T-helper 1 cell treated with Interleukin-12 subunit alpha and Interleukin-12 subunit beta and Interleukin-4 antibody, amounts not matched to agents 30 μg/mL and 1 μg/mL, for 36 hours (primary cell): ENCODE data around the gene MEF2A.
A peak's percentile ranks its signal among the peaks of the same experiment; 100 is the strongest.

Experiments
- H3K27ac Mint-ChIP-seq: one replicate; pipeline ENCODE4 v1.8.0; 2021; ENCODE audit warnings: mild to moderate bottlenecking, mixed read lengths
- H3K27me3 Mint-ChIP-seq: one replicate; pipeline ENCODE4 v1.8.0; 2021; ENCODE audit warnings: low read depth, mixed read lengths
- H3K36me3 Mint-ChIP-seq: one replicate; pipeline ENCODE4 v1.8.0; 2021; ENCODE audit warnings: low read depth, mixed read lengths
- H3K4me1 Mint-ChIP-seq: one replicate; pipeline ENCODE4 v1.8.0; 2021; ENCODE audit warnings: low read depth, mixed read lengths
- H3K4me3 Mint-ChIP-seq: one replicate; pipeline ENCODE4 v1.8.0; 2021; ENCODE audit warnings: mild to moderate bottlenecking, moderate library complexity, mixed read lengths
- H3K9me3 Mint-ChIP-seq: one replicate; pipeline ENCODE4 v1.8.0; 2021; ENCODE audit warnings: mixed read lengths

Gene MEF2A

DNA sequence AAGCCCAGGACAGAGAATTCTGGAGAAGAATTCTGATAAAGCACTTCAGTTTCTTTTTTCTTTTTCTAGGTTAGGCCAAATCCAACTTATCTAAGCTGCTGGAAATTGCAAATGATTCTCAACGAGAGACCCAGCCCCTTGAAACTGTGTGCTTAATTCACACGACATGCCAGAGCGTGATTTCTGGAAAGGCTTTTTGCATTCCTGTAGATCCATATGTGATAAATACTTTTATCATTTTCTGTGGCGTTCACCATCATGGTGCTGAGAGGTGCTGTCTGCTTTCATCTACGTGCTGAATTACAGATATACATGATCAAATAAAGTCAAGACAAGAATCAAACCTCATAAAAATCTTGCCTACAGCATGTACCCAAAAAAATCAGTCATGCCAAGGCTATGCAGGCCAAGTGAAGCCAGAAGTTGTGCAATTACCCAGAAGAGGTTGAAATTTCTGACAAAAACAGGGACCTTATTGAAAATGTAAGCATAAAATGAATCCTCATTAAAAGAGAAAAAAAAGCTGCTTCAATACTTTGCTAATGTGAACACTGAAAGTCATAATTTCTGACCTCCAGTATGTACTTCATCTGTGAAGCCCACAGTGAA lies 10.8 kb upstream of the MEF2A start:
- no peak overlapping the region for H3K27ac Mint-ChIP-seq
- peaks cover 4% of the 10 kb centered on the region for H3K4me1 Mint-ChIP-seq
- H3K9me3 Mint-ChIP-seq = no peaks in the 10 kb centered on the region
- H3K4me3 Mint-ChIP-seq = no peak overlapping the region
- H3K27me3 Mint-ChIP-seq = peaks cover 7% of the 10 kb centered on the region
- no peaks in the 10 kb centered on the region for H3K36me3 Mint-ChIP-seq

DNA sequence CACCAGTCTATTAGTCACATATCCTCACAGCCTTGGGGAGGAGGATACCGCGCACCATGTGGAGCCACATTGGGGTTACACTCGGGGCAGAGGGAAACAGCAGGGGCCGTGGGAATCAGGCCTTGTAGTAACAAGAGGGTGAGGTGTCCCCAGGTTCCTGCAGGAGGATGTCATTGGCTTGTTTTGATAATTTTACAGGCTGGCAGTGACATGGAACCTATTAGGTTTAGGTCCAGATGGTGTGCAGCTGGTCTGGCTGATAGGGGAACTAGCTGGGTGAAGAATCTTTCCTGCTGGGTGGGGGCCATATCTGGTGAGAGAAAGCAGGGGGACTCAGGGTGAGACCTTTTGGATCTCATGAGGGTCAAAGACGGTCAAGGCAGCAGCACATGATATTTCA lies 9.8 kb upstream of the MEF2A start:
- Mint-ChIP-seq H3K27me3 (peaks cover 16% of the 10 kb centered on the region), H3K36me3 (no peaks in the 10 kb centered on the region), H3K27ac (no peak overlapping the region), H3K4me3 (no peak overlapping the region), H3K9me3 (no peaks in the 10 kb centered on the region), H3K4me1 (peaks cover 1% of the 10 kb centered on the region)

DNA sequence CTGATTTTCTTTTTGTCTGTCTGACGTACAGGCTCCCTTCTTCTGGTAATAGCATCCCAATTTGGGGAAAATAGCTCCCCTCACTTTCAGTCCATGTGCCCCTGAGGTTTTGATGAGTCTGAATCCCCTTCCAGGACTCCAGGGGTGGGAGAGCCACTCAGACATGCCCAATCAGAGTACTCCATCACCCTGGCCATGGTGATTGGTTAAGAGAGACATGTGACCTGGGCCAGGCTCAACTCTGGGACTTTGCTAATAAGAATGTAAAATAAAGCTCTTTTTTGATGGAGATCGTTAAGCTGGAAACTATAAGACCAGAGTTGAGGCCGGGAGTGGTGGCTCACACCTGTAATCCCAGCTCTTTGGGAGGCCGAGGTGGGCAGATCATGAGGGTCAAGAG lies 9.2 kb upstream of the MEF2A start:
- H3K36me3 Mint-ChIP-seq = no peaks in the 10 kb centered on the region
- H3K27me3 Mint-ChIP-seq = peaks cover 17% of the 10 kb centered on the region
- H3K9me3 Mint-ChIP-seq = no peaks in the 10 kb centered on the region
- no peak overlapping the region for H3K4me3 Mint-ChIP-seq
- H3K27ac Mint-ChIP-seq = no peak overlapping the region
- peaks cover 1% of the 10 kb centered on the region for H3K4me1 Mint-ChIP-seq

DNA sequence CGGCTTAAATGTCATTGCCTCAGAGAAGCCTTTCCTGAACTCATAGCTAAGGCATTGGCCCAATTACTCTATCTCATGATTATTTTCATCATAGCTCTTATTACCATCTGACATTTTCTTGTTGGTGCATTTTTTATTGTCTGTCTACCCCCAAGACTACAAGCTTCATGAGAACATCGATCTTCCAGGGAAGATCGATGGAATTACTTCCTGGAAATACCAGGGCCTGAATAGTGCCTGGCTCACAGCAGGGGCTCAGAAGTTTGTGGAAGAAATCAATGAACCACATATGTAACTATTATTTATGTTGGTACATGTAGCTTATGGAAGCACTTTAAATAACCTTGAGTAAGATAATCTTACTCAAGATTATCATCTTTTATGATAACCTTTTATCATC lies 7.7 kb upstream of the MEF2A start:
- H3K9me3 Mint-ChIP-seq = no peaks in the 10 kb centered on the region
- H3K4me3 Mint-ChIP-seq = no peak overlapping the region
- no peak overlapping the region for H3K27ac Mint-ChIP-seq
- no peaks in the 10 kb centered on the region for H3K36me3 Mint-ChIP-seq
- peaks cover 24% of the 10 kb centered on the region for H3K27me3 Mint-ChIP-seq
- peaks cover 4% of the 10 kb centered on the region for H3K4me1 Mint-ChIP-seq

DNA sequence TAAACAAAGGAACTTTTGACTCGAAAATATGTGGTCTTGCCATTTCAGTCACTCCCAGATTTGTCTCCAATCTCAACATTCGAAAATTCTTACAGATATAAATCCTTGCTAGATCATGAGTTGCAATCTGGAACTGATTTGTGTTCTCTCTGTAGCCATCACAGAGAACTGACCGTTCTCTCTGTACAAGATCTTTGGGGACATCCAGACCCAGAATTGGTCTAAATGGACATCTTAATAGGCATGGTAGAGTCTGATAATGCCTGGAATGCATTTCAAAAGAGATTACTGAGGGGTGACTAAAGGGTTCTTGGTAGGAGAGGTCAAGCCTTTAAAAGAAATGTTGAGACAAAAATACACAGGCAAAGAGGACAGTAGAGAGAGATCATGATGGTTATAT lies 7.2 kb upstream of the MEF2A start:
- peaks cover 24% of the 10 kb centered on the region for H3K27me3 Mint-ChIP-seq

DNA sequence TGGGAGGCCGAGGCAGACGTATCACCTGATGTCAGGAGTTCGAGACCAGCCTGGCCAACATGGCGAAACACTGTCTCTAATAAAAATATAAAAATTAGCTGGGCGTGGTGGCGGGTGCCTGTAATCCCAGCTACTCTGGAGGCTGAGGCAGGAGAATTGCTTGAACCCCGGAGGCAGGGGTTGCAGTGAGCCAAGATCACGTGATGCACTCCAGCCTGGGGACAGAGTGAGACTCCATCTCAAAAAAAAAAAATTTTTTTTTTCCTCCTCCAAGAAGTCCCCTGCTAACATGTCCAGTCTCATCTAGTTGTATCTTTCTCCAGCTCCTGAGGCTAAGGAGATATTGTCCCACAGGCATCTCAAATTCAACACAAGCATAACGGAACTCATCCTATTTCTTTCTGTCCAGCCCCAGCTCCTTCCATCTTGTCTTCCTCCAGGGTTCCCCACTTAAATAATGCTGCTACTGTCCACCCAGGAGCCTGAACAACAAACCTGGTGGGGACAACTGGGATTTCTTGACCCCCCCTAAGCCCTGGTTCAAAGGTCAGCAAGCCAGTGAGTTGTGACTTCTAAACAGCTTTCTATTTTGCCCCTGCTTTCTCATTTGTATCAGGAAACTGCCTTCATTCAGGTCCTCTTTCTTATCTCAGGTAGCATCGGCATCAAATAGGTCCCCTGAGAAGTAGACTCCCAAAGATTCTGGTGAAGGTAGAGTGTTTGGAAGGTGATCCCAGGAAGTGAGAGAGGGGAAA lies 4.1 kb upstream of the MEF2A start:
- Mint-ChIP-seq H3K4me1 (peaks cover 14% of the 10 kb centered on the region), H3K36me3 (no peaks in the 10 kb centered on the region), H3K27me3 (peaks cover 31% of the 10 kb centered on the region), H3K4me3 (no peak overlapping the region), H3K27ac (no peak overlapping the region), H3K9me3 (no peaks in the 10 kb centered on the region)

More for the DNA sequence above, 7.2 kb upstream of the MEF2A start:
- no peaks in the 10 kb centered on the region for H3K9me3 Mint-ChIP-seq
- no peak overlapping the region for H3K4me3 Mint-ChIP-seq
- H3K36me3 Mint-ChIP-seq = no peaks in the 10 kb centered on the region
- peaks cover 4% of the 10 kb centered on the region for H3K4me1 Mint-ChIP-seq
- H3K27ac Mint-ChIP-seq = no peak overlapping the region

DNA sequence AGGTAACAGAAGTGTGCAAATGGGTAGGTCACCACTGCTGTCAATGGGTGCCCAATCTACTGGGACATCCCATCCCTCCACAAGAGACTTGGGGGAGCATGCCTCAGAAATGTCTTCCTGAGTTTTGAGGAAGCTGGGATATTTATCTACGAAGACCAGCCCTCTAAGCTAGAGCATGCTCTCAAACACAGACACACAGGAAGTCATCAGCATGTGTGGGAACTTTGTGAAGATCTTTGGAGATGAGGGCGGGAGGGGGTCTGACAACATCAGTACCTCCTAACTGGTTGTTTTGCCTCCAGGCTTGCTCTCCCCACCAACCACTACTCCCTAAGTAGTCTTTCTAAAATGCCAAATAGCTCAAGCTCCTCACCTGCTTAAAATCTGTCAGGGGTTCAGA lies 3.5 kb upstream of the MEF2A start:
- H3K4me1 Mint-ChIP-seq = peaks cover 15% of the 10 kb centered on the region
- peaks cover 31% of the 10 kb centered on the region for H3K27me3 Mint-ChIP-seq
- H3K4me3 Mint-ChIP-seq = no peak overlapping the region
- H3K9me3 Mint-ChIP-seq = no peaks in the 10 kb centered on the region
- no peak overlapping the region for H3K27ac Mint-ChIP-seq
- no peaks in the 10 kb centered on the region for H3K36me3 Mint-ChIP-seq

DNA sequence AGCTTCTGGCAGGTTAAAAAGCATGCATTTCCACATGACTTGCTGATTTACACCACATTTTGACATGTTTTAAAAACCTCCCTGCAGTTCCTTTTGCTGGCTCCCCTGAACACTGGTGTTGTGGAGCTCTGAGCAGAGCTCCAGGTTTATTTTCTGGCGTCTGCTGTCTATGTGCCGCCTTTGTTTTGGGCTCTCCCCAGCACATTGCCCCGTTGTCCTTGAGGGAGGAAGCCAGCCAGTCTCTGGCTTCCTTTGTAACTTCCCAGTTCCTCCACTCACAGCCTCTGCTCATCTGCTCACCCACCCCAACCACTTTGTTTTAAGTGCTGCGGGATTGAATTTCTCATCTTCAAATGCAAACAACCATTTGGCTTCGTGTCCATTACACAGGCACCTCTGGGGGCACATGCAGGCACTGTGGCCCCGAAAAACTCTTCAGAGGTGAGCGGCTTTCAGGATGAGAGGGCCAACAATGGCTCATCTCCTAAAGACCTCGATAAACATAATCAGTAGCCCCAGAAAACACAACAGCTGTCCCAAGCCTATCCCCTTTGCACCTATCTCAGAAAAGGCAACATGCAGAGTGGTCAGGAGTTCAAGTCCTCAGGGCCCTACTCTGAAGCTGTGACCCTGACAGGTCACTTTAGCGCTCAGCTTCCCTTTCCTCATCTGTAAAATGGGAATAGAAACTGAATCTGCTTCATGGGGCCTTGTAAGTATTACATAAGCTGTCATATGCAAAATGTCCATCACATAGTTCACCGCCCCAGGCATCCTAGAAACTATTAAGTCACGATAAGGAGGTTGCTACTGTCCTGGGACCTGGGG lies 1.3 kb upstream of the MEF2A start:
- Mint-ChIP-seq H3K27ac (peak overlapping the region; percentile 56), H3K27me3 (peaks cover 25% of the 10 kb centered on the region), H3K36me3 (no peaks in the 10 kb centered on the region), H3K4me1 (peaks cover 22% of the 10 kb centered on the region), H3K9me3 (no peaks in the 10 kb centered on the region), H3K4me3 (peak overlapping the region; percentile 61)

DNA sequence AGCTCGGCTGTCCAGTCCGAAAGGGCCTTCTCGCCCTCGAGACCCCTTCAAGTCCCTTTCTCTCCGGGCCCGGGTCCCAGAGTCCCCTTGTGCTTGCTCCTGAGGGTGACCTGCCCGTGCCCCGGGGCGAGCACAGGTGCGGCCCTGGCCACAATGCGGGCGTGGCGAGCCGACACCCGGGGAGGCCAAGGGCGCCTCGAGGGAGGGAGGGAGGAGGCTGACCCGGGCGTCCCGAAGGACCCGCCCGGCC lies 810 bp upstream of the MEF2A start:
- H3K36me3 Mint-ChIP-seq = no peaks in the 10 kb centered on the region
- H3K9me3 Mint-ChIP-seq = no peaks in the 10 kb centered on the region
- H3K27me3 Mint-ChIP-seq = peaks cover 23% of the 10 kb centered on the region
- peak overlapping the region; percentile 56 for H3K27ac Mint-ChIP-seq
- H3K4me1 Mint-ChIP-seq = peaks cover 22% of the 10 kb centered on the region
- H3K4me3 Mint-ChIP-seq = peak overlapping the region; percentile 61

DNA sequence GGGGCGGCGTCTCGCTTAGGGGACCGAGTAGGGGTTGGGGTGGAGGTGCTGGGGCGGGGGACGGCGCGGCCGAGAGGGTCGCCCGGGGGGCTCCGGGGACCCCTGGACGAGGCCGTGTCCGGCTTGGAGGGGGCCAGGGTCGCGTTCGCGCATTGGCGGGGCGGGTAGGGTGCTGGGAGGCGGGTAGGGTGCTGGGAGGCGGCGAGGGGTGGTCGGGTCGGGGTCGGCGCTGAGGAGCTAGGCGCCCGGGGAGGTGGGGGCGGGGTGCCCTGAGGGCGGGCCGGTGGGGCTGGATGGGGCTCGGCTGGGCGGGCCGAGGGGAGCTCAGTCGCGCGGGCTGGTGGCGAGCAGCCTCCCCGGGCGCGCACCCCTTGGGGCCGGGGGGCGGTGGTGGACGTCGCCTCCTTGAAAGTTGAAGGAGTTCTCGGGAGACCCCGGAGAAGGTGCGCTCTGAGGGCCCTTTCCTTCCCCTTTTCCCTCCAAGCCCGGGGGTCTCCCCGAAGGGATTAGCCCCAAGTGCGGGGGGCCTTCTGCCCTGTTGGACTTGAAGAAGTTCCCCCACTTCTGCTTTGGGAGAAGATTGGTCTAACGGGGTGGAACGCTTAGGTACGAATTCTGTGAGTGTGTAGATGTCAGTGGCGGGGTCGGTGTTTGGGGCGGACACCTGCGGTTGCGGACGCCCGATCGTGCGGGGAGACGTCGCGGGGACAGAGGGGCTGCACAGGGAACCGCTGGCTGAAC lies 543 bp downstream of the MEF2A start:
- H3K27ac Mint-ChIP-seq = peak overlapping the region; percentile 93
- peaks cover 14% of the 10 kb centered on the region for H3K27me3 Mint-ChIP-seq
- no peaks in the 10 kb centered on the region for H3K9me3 Mint-ChIP-seq
- peaks cover 22% of the 10 kb centered on the region for H3K4me1 Mint-ChIP-seq
- peak overlapping the region; percentile 98 for H3K4me3 Mint-ChIP-seq
- no peaks in the 10 kb centered on the region for H3K36me3 Mint-ChIP-seq

DNA sequence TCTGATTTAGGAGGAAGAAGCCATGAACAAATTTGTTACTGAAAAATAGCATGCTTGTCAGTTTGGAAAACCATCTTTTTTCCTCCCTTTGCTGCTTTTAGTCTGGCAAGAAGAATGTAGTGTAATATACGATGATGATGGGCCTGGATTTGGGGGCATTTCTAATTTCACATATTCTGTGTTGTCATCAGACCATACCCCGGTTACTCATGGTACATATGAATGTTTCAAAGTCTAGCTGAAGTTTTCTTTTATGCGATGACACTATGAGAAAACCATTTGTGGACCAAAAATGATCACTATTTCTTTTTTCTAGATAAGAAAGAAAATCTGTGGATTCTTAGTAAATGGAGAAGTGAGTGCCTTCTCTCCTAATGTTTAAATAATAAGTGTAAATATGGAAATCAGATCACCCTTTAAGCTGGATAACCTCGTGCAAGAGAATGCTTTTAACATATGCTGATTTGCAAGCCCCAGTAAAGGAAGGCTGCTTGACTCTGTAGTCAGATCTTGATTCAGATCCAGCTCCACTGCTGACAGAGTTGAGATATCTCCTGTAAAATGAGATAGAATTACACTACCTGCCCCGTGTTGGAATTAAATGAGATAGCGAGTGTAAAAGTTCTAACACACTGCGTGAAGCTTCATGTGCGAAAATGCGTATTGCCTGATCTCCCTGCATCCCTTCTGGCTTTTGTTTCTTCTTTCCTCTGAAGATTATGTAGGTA lies 3.0 kb downstream of the MEF2A start:
- H3K4me1 Mint-ChIP-seq = peaks cover 23% of the 10 kb centered on the region
- peaks cover 7% of the 10 kb centered on the region for H3K27me3 Mint-ChIP-seq
- H3K4me3 Mint-ChIP-seq = no peak overlapping the region
- no peak overlapping the region for H3K27ac Mint-ChIP-seq
- no peaks in the 10 kb centered on the region for H3K9me3 Mint-ChIP-seq
- no peaks in the 10 kb centered on the region for H3K36me3 Mint-ChIP-seq

DNA sequence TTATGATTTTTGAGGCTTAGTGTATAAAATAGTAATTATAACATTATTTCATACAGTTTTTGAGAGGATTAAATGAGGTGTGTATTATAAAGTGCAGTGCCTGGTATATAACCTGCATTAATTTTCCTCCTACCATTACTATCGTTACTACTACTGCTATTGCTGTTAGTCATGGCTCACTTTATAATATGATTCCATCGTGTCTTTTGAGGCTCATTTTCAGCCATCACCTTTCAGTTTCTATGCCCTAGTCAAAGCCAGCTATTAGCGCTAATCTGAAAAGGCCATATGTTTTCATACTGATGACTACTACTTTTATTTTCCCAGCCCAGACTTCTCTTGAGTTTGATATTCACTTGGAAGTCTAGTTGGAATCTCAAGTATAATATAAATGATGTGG lies 5.5 kb downstream of the MEF2A start:
- no peak overlapping the region for H3K4me3 Mint-ChIP-seq
- H3K27me3 Mint-ChIP-seq = no peaks in the 10 kb centered on the region
- H3K27ac Mint-ChIP-seq = no peak overlapping the region
- no peaks in the 10 kb centered on the region for H3K36me3 Mint-ChIP-seq
- H3K9me3 Mint-ChIP-seq = no peaks in the 10 kb centered on the region
- H3K4me1 Mint-ChIP-seq = peaks cover 14% of the 10 kb centered on the region

DNA sequence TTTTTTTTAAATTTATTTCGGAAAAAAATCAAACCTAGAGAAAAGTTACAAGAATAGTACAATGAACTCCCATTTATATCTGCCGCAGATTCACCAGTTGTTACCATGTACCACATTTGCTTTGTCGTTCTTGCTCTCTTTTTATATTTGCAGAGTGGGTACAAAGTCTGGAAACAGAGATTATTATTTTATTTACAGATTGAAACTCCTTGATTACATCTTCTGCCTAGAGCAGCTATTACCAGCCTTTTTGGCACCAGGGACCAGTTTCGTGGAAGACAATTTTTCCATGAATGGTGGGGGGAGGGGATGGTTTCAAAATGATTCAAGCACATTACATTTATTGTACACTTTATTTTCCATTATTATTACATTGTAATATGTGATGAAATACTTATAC lies 8.3 kb downstream of the MEF2A start:
- H3K9me3 Mint-ChIP-seq = no peaks in the 10 kb centered on the region
- peaks cover 14% of the 10 kb centered on the region for H3K4me1 Mint-ChIP-seq
- no peaks in the 10 kb centered on the region for H3K36me3 Mint-ChIP-seq
- H3K27ac Mint-ChIP-seq = no peak overlapping the region
- no peak overlapping the region for H3K4me3 Mint-ChIP-seq
- H3K27me3 Mint-ChIP-seq = no peaks in the 10 kb centered on the region

DNA sequence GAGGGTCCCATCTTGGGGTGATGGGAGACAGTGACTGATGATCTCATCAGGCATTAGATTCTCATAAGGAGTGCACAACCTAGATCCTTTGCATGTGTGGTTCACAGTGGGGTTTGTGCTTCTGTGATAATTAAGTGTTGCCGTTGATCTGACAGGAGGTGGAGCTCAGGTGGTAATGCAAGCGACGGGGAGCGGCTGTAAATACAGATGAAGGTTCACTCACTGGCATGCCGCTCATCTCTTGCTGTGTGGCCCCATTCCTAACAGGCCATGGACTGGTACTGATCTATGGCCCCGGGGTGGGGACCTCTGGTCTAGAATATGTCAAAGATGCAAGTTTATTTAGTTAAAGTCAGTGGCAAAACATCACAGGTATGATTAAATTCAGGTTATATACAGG lies 8.7 kb downstream of the MEF2A start:
- Mint-ChIP-seq H3K4me1 (peaks cover 12% of the 10 kb centered on the region), H3K4me3 (no peak overlapping the region), H3K9me3 (no peaks in the 10 kb centered on the region), H3K36me3 (no peaks in the 10 kb centered on the region), H3K27me3 (no peaks in the 10 kb centered on the region), H3K27ac (no peak overlapping the region)
